Gastroesophageal sphincter (tissue), 4 donors: ENCODE measurements around the gene RAPGEF5. TPM values are rescaled to one million over a fixed set of nuclear protein-coding genes. Genes with fewer than 3 reads are reported as not detected.

ENCODE experiments used
- ATAC-seq: fragments of 150-250 bp; one replicate; pipeline ENCODE4 v1.9.1; 2016; ENCODE audit warnings: mild to moderate bottlenecking, moderate library complexity
- H3K27ac ChIP-seq, 4 donors: fragments of 200-600 bp; sonication (generic) in 3 of 4; 1 replicate in 3 of 4; 2 replicates in 1 of 4; pipeline ENCODE4 v1.5.1; 2016 to 2019
- H3K27me3 ChIP-seq: fragments of 200-600 bp; sonication (generic); one replicate; pipeline ENCODE4 v1.5.1; 2019
- H3K36me3 ChIP-seq, 2 donors: fragments of 200-600 bp; sonication (generic); one replicate each; pipeline ENCODE4 v1.5.1; 2019; ENCODE audit warnings: control low read depth in 1 of 2
- H3K4me1 ChIP-seq, 3 donors: fragments of 200-600 bp; sonication (generic); 1 replicate in 2 of 3; 2 replicates in 1 of 3; pipeline ENCODE4 v1.5.1; 2016 to 2019; ENCODE audit warnings: control low read depth in 2 of 3
- H3K4me3 ChIP-seq, 2 donors: fragments of 200-600 bp; sonication (generic); one replicate each; pipeline ENCODE4 v1.5.1; 2019; ENCODE audit warnings: mild to moderate bottlenecking in 1 of 2, moderate library complexity in 1 of 2
- H3K9me3 ChIP-seq, 3 donors: fragments of 200-600 bp; sonication (generic); one replicate each; pipeline ENCODE4 v1.5.1; 2017 to 2019; ENCODE audit warnings: control low read depth in 2 of 3
- CTCF ChIP-seq, 4 experiments: fragments of 200-600 bp in 2 of 4; fragments of 450-650 bp in 2 of 4; sonication (generic) in 1 of 4; IDR thresholded peaks; one replicate each; pipeline ENCODE4 v1.5.1; 2017 to 2019; ENCODE audit warnings: antibody characterized with exemption in 4 of 4, mild to moderate bottlenecking in 2 of 4, moderate library complexity in 2 of 4
- EP300 ChIP-seq: sonication (generic); formaldehyde crosslinking; IDR thresholded peaks from one replicate; pipeline ENCODE4 v1.6.1; 2017; ENCODE audit warnings: antibody characterized with exemption, mild to moderate bottlenecking
- POLR2A ChIP-seq, 2 donors: fragments of 450-650 bp; IDR thresholded peaks; one replicate each; pipeline ENCODE4 v1.6.1; 2017; ENCODE audit warnings: antibody characterized with exemption in 2 of 2, mild to moderate bottlenecking in 2 of 2, moderate library complexity in 1 of 2
- POLR2AphosphoS5 ChIP-seq: sonication (generic); formaldehyde crosslinking; IDR thresholded peaks from one replicate; pipeline ENCODE4 v1.6.1; 2017; ENCODE audit warnings: antibody characterized with exemption
- WGBS, 2 donors: methylation state at CpG; one replicate each; pipeline ENCODE4 v1.1.5; 2018; ENCODE audit warnings: low coverage in 1 of 2; 5-methylcytosine and 5-hydroxymethylcytosine counted together
- total RNA-seq, 4 donors: library from RNA; depleted of rRNA; stranded (reverse); fragments of >200 nt; gene quantifications; one replicate each; pipeline ENCODE4 v1.1.0, GENCODE V29; 2016

RAPGEF5 gene
- total RNA-seq, 4 donors from 2014 or later, result 21.5 to 29.8 (median 26.6) TPM

DNA sequence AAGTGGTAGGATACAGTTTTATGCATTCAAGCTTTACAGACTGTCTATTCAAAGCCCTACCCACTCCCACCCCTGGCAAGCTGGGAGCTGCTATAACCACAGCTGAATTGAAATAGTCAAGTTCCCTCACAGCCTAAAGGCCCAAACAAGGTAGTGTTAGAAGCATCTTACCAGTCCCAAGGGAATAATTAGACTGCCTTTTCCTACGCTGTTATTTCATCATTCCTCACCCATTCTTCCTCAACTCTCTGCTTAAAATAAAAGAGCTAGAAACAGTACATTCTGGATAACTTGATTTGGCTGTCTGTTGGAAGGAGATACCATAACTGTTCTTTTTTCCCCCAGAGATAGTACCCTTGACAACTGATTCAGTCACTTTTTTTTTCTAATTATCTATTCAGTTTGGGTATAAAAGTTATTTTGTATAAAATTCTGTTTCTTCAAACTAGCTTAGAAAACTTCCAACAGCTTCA is 54.0 kb downstream of the RAPGEF5 start:
- Histone ChIP-seq H3K36me3 (no peaks in the 10 kb centered on the region), H3K4me1 (no peaks in the 10 kb centered on the region), H3K27ac (no peak overlapping the region), H3K9me3 (no peaks in the 10 kb centered on the region), H3K4me3 (no peak overlapping the region), H3K27me3 (no peaks in the 10 kb centered on the region)
- TF ChIP-seq CTCF (IDR thresholded peaks at IDR 0.05) (no peak), POLR2AphosphoS5 (no peak), EP300 (no peak), POLR2A (IDR thresholded peaks at IDR 0.05) (no peak)
- ATAC-seq, result no peak
- WGBS, 2 donors, result 17 to 43% methylated on average over 1 of the region's 1 CpG

DNA sequence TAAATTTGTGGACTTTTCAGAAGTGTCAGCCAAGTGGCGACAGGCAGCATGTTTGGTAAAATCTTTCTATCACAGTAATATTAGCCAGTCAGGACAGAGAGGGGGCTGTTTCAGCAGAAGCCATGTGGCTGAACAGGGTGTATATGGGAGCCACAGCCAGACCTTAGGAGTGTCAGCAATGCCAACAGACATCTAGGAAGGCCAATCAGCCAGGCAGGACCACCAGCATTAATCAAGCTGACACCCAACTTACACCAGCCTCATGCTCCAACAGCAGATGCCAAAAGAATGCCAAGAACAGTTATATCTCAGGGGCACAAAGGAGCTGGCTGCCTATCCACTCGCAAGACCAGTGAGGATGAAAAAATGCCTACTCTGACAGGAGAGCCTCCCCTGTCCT is 54.8 kb downstream of the RAPGEF5 start:
- TF ChIP-seq POLR2A (IDR thresholded peaks at IDR 0.05) (no peak), EP300 (no peak), POLR2AphosphoS5 (no peak), CTCF (IDR thresholded peaks at IDR 0.05) (no peak)
- no peaks in the 10 kb centered on the region for H3K4me1 ChIP-seq
- no peaks in the 10 kb centered on the region for H3K9me3 ChIP-seq
- ATAC-seq, result no peak
- no peak overlapping the region for H3K4me3 ChIP-seq
- no peak overlapping the region for H3K27ac ChIP-seq
- H3K36me3 ChIP-seq, result no peaks in the 10 kb centered on the region
- no peaks in the 10 kb centered on the region for H3K27me3 ChIP-seq
- 55 to 57% methylated on average over 1 to 2 of the region's 2 CpGs for WGBS, 2 donors

DNA sequence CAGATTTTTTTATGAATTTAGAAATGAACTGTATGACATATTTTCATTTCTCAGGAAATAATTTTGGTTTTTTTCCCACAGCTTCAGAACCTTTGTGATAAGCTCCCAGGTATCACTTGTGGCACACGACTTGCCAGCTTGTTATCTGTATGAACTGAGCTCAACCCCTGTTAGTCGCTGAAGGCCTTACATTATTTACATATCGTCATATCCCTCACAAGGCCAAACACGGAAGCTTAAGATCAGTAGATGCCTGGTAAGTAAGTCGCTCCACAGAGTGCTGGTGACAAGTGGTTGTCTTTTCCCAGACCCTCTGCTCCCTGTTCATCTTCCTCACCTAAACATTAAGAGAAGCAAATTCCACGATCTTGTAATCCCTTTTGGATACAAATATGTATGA is 55.2 kb downstream of the RAPGEF5 start:
- Histone ChIP-seq H3K36me3 (no peaks in the 10 kb centered on the region), H3K4me1 (peaks cover 0 to under 1% (median 0%) of the 10 kb centered on the region in 3 donors), H3K4me3 (no peak overlapping the region), H3K9me3 (no peaks in the 10 kb centered on the region), H3K27ac (no peak overlapping the region), H3K27me3 (no peaks in the 10 kb centered on the region)
- WGBS, 2 donors, result 63 to 75% methylated on average over 6 of the region's 6 CpGs
- ATAC-seq, result no peak
- TF ChIP-seq EP300 (no peak), POLR2A (IDR thresholded peaks at IDR 0.05) (no peak), POLR2AphosphoS5 (no peak), CTCF (IDR thresholded peaks at IDR 0.05) (no peak)

DNA sequence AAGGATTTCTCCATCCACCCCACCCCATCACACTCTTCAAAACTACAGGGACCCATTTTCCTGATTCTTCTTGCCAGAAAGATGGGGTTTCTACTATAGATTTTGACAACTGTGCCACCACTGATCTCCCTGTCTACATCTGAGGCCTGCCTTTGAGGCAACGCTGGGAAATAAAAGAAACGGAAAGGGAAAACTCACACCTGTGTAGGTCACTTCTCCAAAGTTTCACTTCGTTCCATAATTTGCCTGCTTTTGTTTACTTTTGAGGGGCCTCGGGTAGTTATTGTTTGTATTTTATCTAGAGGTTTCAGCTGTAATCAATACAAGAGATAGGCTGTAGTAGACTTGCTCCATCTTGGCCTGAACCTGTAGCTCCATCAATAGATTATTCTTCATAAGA is 56.1 kb downstream of the RAPGEF5 start:
- no peak overlapping the region for H3K4me3 ChIP-seq
- 80 to 81% methylated on average over 4 of the region's 4 CpGs for WGBS, 2 donors

More for the DNA sequence above, 56.1 kb downstream of the RAPGEF5 start:
- TF ChIP-seq EP300 (no peak), POLR2AphosphoS5 (no peak), POLR2A (IDR thresholded peaks at IDR 0.05) (no peak), CTCF (IDR thresholded peaks at IDR 0.05) (no peak)
- Histone ChIP-seq H3K27me3 (no peaks in the 10 kb centered on the region), H3K36me3 (no peaks in the 10 kb centered on the region), H3K27ac (no peak overlapping the region), H3K9me3 (no peaks in the 10 kb centered on the region), H3K4me1 (peaks cover 0 to 7% (median 3%) of the 10 kb centered on the region in 3 donors)
- ATAC-seq, result no peak
